Heart right ventricle (tissue), 16 donors: ENCODE results near the gene SRSF4. TPM values are rescaled to one million over a fixed set of nuclear protein-coding genes. Genes with fewer than 3 reads are reported as not detected.

Experiments
- ATAC-seq, 8 donors: fragments of 200-7000 bp; cut with Tn5 transposase; one replicate each; pipeline ENCODE4 v1.9.1; 2020; ENCODE audit warnings: mild to moderate bottlenecking in 8 of 8, moderate library complexity in 8 of 8, moderate number of reproducible peaks in 1 of 8
- DNase-seq, 2 donors: peaks; one replicate each; pipeline ENCODE4 v3.0.0-alpha.2; 2020
- H3K27ac ChIP-seq, 10 donors: fragments of 200-600 bp; sonication (generic) in 2 of 10; one replicate each; pipeline versions ENCODE4 v1.5.0 to v1.8.0; 2020 to 2022; ENCODE audit warnings: mild to moderate bottlenecking in 3 of 10
- H3K27me3 ChIP-seq, 7 donors: fragments of 200-600 bp; one replicate each; pipeline ENCODE4 v1.8.0; 2021 to 2022; ENCODE audit warnings: mild to moderate bottlenecking in 2 of 7
- H3K36me3 ChIP-seq, 9 donors: fragments of 200-600 bp; sonication (generic) in 1 of 9; one replicate each; pipeline versions ENCODE4 v1.5.0 to v1.8.0; 2020 to 2022; ENCODE audit warnings: mild to moderate bottlenecking in 2 of 9
- H3K4me1 ChIP-seq, 9 donors: fragments of 200-600 bp; sonication (generic) in 1 of 9; one replicate each; pipeline versions ENCODE4 v1.5.0 to v1.8.0; 2020 to 2022; ENCODE audit warnings: mild to moderate bottlenecking in 4 of 9
- H3K4me3 ChIP-seq, 10 donors: fragments of 200-600 bp; sonication (generic) in 2 of 10; one replicate each; pipeline versions ENCODE4 v1.5.0 to v1.8.0; 2020 to 2022; ENCODE audit warnings: mild to moderate bottlenecking in 7 of 10, moderate library complexity in 2 of 10
- H3K9me3 ChIP-seq, 11 donors: fragments of 200-600 bp in 10 of 11; sonication (generic) in 2 of 11; one replicate each; pipeline versions ENCODE4 v1.5.0 to v1.8.0; 2013 to 2022; ENCODE audit warnings: mild to moderate bottlenecking in 2 of 11, control low read depth in 1 of 11, moderate library complexity in 1 of 11
- WGBS, 2 donors: extraction: QIAGEN DNeasy Blood & Tissue Kit; methylation state at CpG; one replicate each; pipeline ENCODE4 v1.1.7; 2013; ENCODE audit warnings: inconsistent platforms in 1 of 2; 5-methylcytosine and 5-hydroxymethylcytosine counted together
- intact Hi-C, 10 donors: fragments of 100-400 bp; cut with DNase I; formaldehyde crosslinking; loops; one replicate each; pipeline versions ENCODE4 v1.11.1 to v1.14.2; 2022
- polyA plus RNA-seq, 2 donors: library from polyadenylated mRNA; stranded (reverse); fragments of 200-250 nt; gene quantifications; one replicate each; pipeline ENCODE4 v1.2.3, GENCODE V29; 2013
- total RNA-seq, 10 donors: library from RNA; stranded (reverse); fragmentation: NEBNext Ultra II Directional in 3 of 10; extraction: Animal tissue kit (Norgen Biotek cat#: 25700) in 3 of 10; gene quantifications; one replicate each; pipeline versions ENCODE4 v1.2.1 to v1.2.4, GENCODE V29; 2021 to 2023
- TF ChIP-seq, protein P1 (sequence below), 9 donors: fragments of 200-600 bp; sonication (generic) in 2 of 9; IDR thresholded peaks; one replicate each; pipeline versions ENCODE4 v1.5.0 to v1.8.0; 2021 to 2022; ENCODE audit warnings: antibody characterized with exemption in 9 of 9, mild to moderate bottlenecking in 5 of 9, moderate library complexity in 1 of 9
- donor health status: Arrhythmogenic right ventricular cardiomyopathy.
- donor health status: ischemic (EF 13 %, LVEDD 7.1; RV severe dilation, severe dysfunction).
- donor health status: healthy with polysubstance abuse.
- donor health status: DM: no; HTN: yes; CAD: no.
- donor health status: DM: no; HTN: no; CAD: no.
- donor health status: ischemic (EF 25% LVEDD 6.9; RV normal size, moderate dysfunction).
- donor health status: ischemic (EF 25% LVEDD 5.7; RV mildly dilated, moderate dysfunction).
- donor health status: healthy.
- donor health status: DM: yes; HTN: yes; CAD: no.
- donor health status: Ischemic cardiomyopathy.
- donor health status: ischemic (EF 35%, LVEDD 5.7; RV mildly dilated, moderate dysfunction).
- donor health status: nonischemic (EF 11% LVEDD 7.7; RV severe dilation, severe dysfunction).
- donor health status: DM: yes; HTN: yes; CAD: no.
- donor health status: PGD.
- donor health status: ischemic (EF 29% LVEDD 5.4; RV normal size, mild dysfunction).
- donor health status: nonischemic (EF 23%, LVEDD 6.1; RV moderate dilation, normal function).

The SRSF4 gene
- total and polyA plus RNA-seq, 12 donors, result 40.8 to 67.8 (median 49.0) TPM

DNA sequence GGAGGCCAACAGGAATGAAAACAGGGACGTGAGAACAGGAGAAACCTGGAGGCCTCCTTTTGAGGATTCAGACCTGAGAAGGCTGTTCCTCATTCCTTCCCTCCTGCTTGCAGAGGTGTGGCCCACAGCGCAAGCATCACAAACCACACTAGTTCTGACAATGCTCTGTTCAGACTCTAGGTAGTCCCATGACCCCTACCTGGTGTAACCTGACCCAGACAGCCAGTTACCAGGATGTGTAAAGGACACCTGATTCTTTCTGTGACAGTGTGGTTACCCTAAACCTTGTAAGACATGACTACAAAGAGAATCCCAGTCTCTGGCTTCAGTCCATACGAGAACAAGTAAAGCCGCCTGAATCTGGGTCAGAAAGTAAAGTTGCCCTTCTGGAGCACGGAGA is 45.8 kb upstream of the SRSF4 start:
- Histone ChIP-seq H3K27me3 (no peaks in the 10 kb centered on the region), H3K9me3 (no peaks in the 10 kb centered on the region), H3K4me1 (peaks cover 6 to 21% (median 13%) of the 10 kb centered on the region in 9 donors), H3K4me3 (no peak overlapping the region), H3K27ac (no peak overlapping the region), H3K36me3 (peaks cover 0 to 16% (median 0%) of the 10 kb centered on the region in 9 donors)
- no peak for DNase-seq
- intact Hi-C loops, result no loop called here
- 90 to 93% methylated on average over 5 of the region's 5 CpGs for WGBS, 2 donors
- no peak for ATAC-seq
- TF ChIP-seq, protein P1, sequence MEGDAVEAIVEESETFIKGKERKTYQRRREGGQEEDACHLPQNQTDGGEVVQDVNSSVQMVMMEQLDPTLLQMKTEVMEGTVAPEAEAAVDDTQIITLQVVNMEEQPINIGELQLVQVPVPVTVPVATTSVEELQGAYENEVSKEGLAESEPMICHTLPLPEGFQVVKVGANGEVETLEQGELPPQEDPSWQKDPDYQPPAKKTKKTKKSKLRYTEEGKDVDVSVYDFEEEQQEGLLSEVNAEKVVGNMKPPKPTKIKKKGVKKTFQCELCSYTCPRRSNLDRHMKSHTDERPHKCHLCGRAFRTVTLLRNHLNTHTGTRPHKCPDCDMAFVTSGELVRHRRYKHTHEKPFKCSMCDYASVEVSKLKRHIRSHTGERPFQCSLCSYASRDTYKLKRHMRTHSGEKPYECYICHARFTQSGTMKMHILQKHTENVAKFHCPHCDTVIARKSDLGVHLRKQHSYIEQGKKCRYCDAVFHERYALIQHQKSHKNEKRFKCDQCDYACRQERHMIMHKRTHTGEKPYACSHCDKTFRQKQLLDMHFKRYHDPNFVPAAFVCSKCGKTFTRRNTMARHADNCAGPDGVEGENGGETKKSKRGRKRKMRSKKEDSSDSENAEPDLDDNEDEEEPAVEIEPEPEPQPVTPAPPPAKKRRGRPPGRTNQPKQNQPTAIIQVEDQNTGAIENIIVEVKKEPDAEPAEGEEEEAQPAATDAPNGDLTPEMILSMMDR (IDR thresholded peaks at IDR 0.05), result no peak

DNA sequence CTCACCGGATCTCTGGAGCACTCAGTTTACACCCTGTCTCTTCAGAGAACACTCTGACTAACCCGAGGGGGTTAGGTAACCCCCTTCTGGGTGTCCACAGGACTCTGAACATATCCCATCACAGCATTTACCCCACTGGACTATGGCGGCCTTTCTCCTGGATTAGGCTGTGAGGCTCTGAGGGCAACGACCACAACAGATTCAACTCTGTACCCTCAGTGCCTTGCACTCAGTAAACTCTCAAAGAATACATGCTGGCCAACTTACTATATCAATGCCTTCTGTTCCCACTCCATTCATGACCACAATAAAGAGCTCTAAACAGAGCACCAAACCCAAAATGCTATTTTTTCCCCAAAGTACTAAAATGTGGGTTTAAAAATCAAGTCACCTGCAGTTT is 43.7 kb upstream of the SRSF4 start:
- 86 to 90% methylated on average over 4 of the region's 4 CpGs for WGBS, 2 donors
- peaks cover 6 to 13% (median 8%) of the 10 kb centered on the region in 9 donors for H3K4me1 ChIP-seq
- TF ChIP-seq, protein P1 (IDR thresholded peaks at IDR 0.05), result no peak
- intact Hi-C loops, result no loop called here
- H3K27ac ChIP-seq, result no peak overlapping the region
- no peaks in the 10 kb centered on the region for H3K27me3 ChIP-seq
- peaks cover 0 to 36% (median 0%) of the 10 kb centered on the region in 9 donors for H3K36me3 ChIP-seq
- no peak overlapping the region for H3K4me3 ChIP-seq
- H3K9me3 ChIP-seq, result no peaks in the 10 kb centered on the region
- ATAC-seq, result no peak
- DNase-seq, result no peak

DNA sequence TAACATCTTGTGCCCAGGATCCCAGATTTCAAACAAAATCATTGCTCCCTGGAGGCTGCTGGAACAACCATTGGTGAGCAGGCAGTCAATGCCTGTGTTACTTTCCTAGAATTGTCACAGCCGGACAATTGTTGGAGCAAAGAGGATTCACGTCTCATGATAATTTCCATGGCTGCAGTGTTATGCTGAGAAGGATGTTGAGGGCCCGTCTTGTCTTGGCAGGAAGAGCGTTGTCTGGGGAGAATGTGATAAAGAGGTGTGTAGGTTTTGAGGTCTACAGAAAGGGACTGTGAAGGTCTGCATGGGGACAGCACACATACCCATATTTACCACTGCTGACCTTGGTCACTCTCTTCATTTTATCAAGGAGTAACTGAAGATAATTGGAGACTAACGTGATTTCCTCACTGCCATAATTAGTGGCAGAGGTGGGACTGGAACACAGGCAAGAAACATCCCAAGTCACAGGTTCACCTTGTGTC is 42.7 kb upstream of the SRSF4 start:
- H3K9me3 ChIP-seq, result no peaks in the 10 kb centered on the region
- ATAC-seq (no peak), DNase-seq (no peak)
- peaks cover 0 to 46% (median 0%) of the 10 kb centered on the region in 9 donors for H3K36me3 ChIP-seq
- TF ChIP-seq, protein P1 (IDR thresholded peaks at IDR 0.05), result no peak
- intact Hi-C loops, result no loop called here
- no peaks in the 10 kb centered on the region for H3K27me3 ChIP-seq
- no peak overlapping the region for H3K27ac ChIP-seq
- peaks cover 0 to 4% (median 0%) of the 10 kb centered on the region in 9 donors for H3K4me1 ChIP-seq
- 70% methylated on average over 5 of the region's 5 CpGs for WGBS, 2 donors
- H3K4me3 ChIP-seq, result no peak overlapping the region

DNA sequence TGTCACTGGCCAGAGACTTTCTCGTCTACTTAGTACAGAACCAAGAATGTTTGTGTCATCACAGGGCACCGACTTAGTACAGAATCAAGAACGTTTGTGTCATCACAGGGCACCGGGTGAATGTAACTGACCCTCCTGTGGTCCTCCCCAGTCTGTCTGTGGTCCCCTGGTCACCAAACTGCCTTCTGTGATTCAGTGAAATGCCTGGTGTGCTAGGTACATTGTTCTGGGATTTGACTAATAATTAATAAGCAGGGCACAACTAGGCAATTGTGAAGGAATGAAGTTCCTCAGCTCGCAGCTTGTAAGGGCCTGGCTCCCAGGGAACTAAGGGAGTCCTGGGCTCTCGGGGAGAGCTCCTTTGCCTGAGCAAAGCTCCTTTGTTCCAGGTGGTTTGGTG is 41.8 kb upstream of the SRSF4 start:
- no peak for DNase-seq
- Histone ChIP-seq H3K36me3 (peaks cover 0 to 52% (median 0%) of the 10 kb centered on the region in 9 donors), H3K4me1 (no peaks in the 10 kb centered on the region), H3K4me3 (no peak overlapping the region), H3K9me3 (no peaks in the 10 kb centered on the region), H3K27me3 (no peaks in the 10 kb centered on the region), H3K27ac (no peak overlapping the region)
- WGBS, 2 donors, result 85 to 93% methylated on average over 6 of the region's 6 CpGs
- ATAC-seq, result no peak
- TF ChIP-seq, protein P1 (IDR thresholded peaks at IDR 0.05), result no peak
- intact Hi-C loops, result no loop called here
